B cell (primary cell): ENCODE data around the gene ZP4. TPM values are rescaled to one million over a fixed set of nuclear protein-coding genes. Genes with fewer than 3 reads are reported as not detected.

Experiments
- ATAC-seq: fragments of 200-7000 bp; cut with Tn5 transposase; one replicate; pipeline ENCODE4 v1.10.0; 2021; ENCODE audit warnings: low read depth, mild to moderate bottlenecking, moderate number of reproducible peaks, moderate library complexity
- CTCF ChIA-PET: fragments of 350-600 bp; sonication (Branson Sonifier 250); formaldehyde crosslinking; loops from one replicate; lab custom pipeline; 2021; ENCODE audit warnings: antibody characterized with exemption, inconsistent platforms; lab: Charles Lee
- POLR2A ChIA-PET: fragments of 350-600 bp; sonication (Branson Sonifier 250); formaldehyde crosslinking; loops from one replicate; lab custom pipeline; 2021; ENCODE audit warnings: antibody characterized with exemption; lab: Charles Lee
- DNase-seq: peaks from one replicate; pipeline ENCODE4 v3.0.0; 2013
- H2AFZ ChIP-seq: 2 replicates; pipeline ENCODE4 v1.6.1; 2012; ENCODE audit warnings: mild to moderate bottlenecking, low read depth, low read length; ENCODE audit not compliant: insufficient read depth, poor library complexity, severe bottlenecking
- H3K27ac ChIP-seq, 2 donors: 1 replicate in 1 of 2; 2 replicates in 1 of 2; pipeline ENCODE4 v1.5.1; 2012 to 2013; ENCODE audit warnings: low read length in 2 of 2, mild to moderate bottlenecking in 2 of 2, moderate library complexity in 1 of 2
- H3K27me3 ChIP-seq, 4 experiments: fragments of 200-600 bp in 1 of 4; sonication (generic) in 1 of 4; replicated peaks in 1 of 4; 1 replicate in 2 of 4; 2 replicates in 2 of 4; pipeline versions ENCODE4 v1.6.1 to v1.7.0; 2013 to 2016; ENCODE audit warnings: low read length in 3 of 4, mild to moderate bottlenecking in 2 of 4, mixed read lengths in 1 of 4, moderate library complexity in 1 of 4; ENCODE audit not compliant: insufficient read depth in 4 of 4, control insufficient read depth in 3 of 4; ENCODE audit errors: control extremely low read depth in 1 of 4
- H3K36me3 ChIP-seq, 2 experiments: replicated peaks in 1 of 2; 1 replicate in 1 of 2; 2 replicates in 1 of 2; pipeline versions ENCODE4 v1.6.1 to v1.7.1; 2013; ENCODE audit warnings: low read length in 1 of 2; ENCODE audit not compliant: insufficient read depth in 2 of 2, control insufficient read depth in 1 of 2; ENCODE audit errors: control extremely low read depth in 1 of 2, extremely low read depth in 1 of 2
- H3K4me1 ChIP-seq, 2 donors: fragments of 200-600 bp in 1 of 2; sonication (generic) in 1 of 2; 1 replicate in 1 of 2; 2 replicates in 1 of 2; pipeline versions ENCODE4 v1.5.1 to v1.6.1; 2013 to 2017; ENCODE audit warnings: low read length in 2 of 2; ENCODE audit not compliant: control insufficient read depth in 2 of 2, insufficient read depth in 2 of 2
- H3K4me2 ChIP-seq: replicated peaks from 2 replicates; pipeline ENCODE3; 2012; ENCODE audit warnings: mild to moderate bottlenecking, low read depth, low read length; ENCODE audit not compliant: poor library complexity, severe bottlenecking
- H3K4me3 ChIP-seq, 5 experiments: fragments of 200-600 bp in 1 of 5; sonication (generic) in 1 of 5; 1 replicate in 3 of 5; 2 replicates in 2 of 5; pipeline versions ENCODE4 v1.5.1 to v1.7.0; 2011 to 2016; ENCODE audit warnings: low read length in 4 of 5, mild to moderate bottlenecking in 4 of 5, low read depth in 2 of 5, control low read depth in 1 of 5, moderate library complexity in 1 of 5; ENCODE audit not compliant: insufficient read depth in 1 of 5; ENCODE audit errors: control extremely low read depth in 1 of 5, extremely low read depth in 1 of 5
- H3K79me2 ChIP-seq: fragments of 200-600 bp; sonication (generic); one replicate; pipeline ENCODE4 v1.6.0; 2016; ENCODE audit warnings: low read length; ENCODE audit not compliant: control insufficient read depth, insufficient read depth
- H3K9ac ChIP-seq: fragments of 200-600 bp; sonication (generic); 2 replicates; pipeline ENCODE4 v1.6.1; 2017; ENCODE audit warnings: mild to moderate bottlenecking, low read length, moderate library complexity
- H3K9me3 ChIP-seq, 3 donors: one replicate each; pipeline versions ENCODE4 v1.6.1 to v1.7.1; 2013; ENCODE audit warnings: low read length in 2 of 3; ENCODE audit not compliant: control insufficient read depth in 2 of 3, insufficient read depth in 1 of 3; ENCODE audit errors: control extremely low read depth in 1 of 3
- H4K20me1 ChIP-seq: 2 replicates; pipeline ENCODE4 v1.6.0; 2012; ENCODE audit warnings: mild to moderate bottlenecking, low read length; ENCODE audit not compliant: insufficient read depth, control insufficient read depth, poor library complexity, severe bottlenecking
- H3K27ac Mint-ChIP-seq: one replicate; pipeline ENCODE4 v1.8.0; 2021; ENCODE audit warnings: mixed read lengths
- H3K27me3 Mint-ChIP-seq: one replicate; pipeline ENCODE4 v1.8.0; 2021; ENCODE audit warnings: mixed read lengths
- H3K4me1 Mint-ChIP-seq: one replicate; pipeline ENCODE4 v1.8.0; 2021; ENCODE audit warnings: mixed read lengths
- H3K4me3 Mint-ChIP-seq: one replicate; pipeline ENCODE4 v1.8.0; 2021; ENCODE audit warnings: mixed read lengths
- H3K9me3 Mint-ChIP-seq: one replicate; pipeline ENCODE4 v1.8.0; 2022; ENCODE audit warnings: mixed read lengths; ENCODE audit not compliant: insufficient read depth
- CTCF ChIP-seq: fragments of 200-600 bp; IDR thresholded peaks from one replicate; pipeline ENCODE4 v1.8.0; 2022; ENCODE audit warnings: antibody characterized with exemption, mild to moderate bottlenecking
- EZH2 ChIP-seq: IDR thresholded peaks from 2 replicates; pipeline ENCODE4 v1.6.1; 2012; ENCODE audit warnings: borderline replicate concordance, low read depth, mild to moderate bottlenecking, moderate library complexity, low read length; ENCODE audit not compliant: insufficient read depth, poor library complexity, severe bottlenecking
- WGBS: methylation state at CpG from one replicate; pipeline ENCODE4 v1.1.5; 2013; ENCODE audit warnings: missing lambda C conversion rate; ENCODE audit not compliant: insufficient coverage; 5-methylcytosine and 5-hydroxymethylcytosine counted together
- intact Hi-C: fragments of 100-400 bp; cut with micrococcal nuclease; formaldehyde crosslinking; loops from one replicate; pipeline ENCODE4 v1.10.0; 2022
- polyA plus RNA-seq: library from polyadenylated mRNA; depleted of rRNA; stranded (reverse); fragments of >200 nt; gene quantifications from 2 replicates; pipeline ENCODE4 v1.2.3, GENCODE V29; 2012
- total RNA-seq, 2 donors: library from RNA; stranded (reverse); fragments of 120-200 nt in 1 of 2; gene quantifications; 1 replicate in 1 of 2; 2 replicates in 1 of 2; pipeline versions ENCODE4 v1.2.3 to v1.2.4, GENCODE V29; 2013 to 2022

ZP4 gene
- total and polyA plus RNA-seq, 2 donors (not counting 1 experiment from before 2014, with no cell fraction given), result not detected

DNA sequence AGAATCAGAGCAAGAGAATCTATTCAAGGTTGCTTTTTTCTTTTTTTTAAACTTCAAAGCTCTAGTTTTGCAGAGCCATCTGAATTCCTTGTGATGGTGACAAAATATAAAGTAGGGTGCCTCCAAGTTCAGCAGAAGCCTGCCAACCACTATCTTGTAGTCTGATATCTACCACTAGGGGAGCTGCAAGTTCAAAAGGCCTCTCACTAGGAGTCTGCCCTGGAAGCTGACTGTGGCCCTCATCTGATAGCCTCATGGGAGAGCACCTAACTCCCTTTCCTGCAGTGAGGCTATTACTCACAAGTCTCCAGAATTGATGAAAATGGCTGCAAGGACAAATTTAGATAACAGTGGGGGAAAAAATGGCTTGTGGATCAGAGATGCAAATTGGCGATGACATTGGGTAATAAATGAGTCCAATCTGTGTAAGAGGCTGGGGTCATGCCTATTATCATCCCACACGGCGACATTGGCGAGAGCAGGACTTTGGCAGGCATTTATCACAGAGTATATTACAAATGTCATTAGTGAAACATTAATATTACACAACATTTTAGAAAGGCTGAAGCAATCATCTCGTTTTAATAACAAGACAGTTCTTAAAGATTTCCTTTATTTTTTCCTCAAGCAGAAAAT is 10.7 kb upstream of the ZP4 start:
- Mint-ChIP-seq H3K4me1 (no peaks in the 10 kb centered on the region), H3K9me3 (peaks cover 5% of the 10 kb centered on the region), H3K27ac (no peak overlapping the region), H3K4me3 (no peak overlapping the region), H3K27me3 (no peaks in the 10 kb centered on the region)
- intact Hi-C loops, result no loop called here
- no peak overlapping the region for H2AFZ ChIP-seq
- POLR2A ChIA-PET, result no interaction called here
- TF ChIP-seq CTCF (peak; percentile 18), EZH2 (no peak)
- no peaks in the 10 kb centered on the region for H3K4me1 ChIP-seq
- H3K36me3 ChIP-seq, result no peaks in the 10 kb centered on the region
- no peaks in the 10 kb centered on the region for H3K9me3 ChIP-seq
- H3K27ac ChIP-seq, result no peak overlapping the region
- no peaks in the 10 kb centered on the region for H3K79me2 ChIP-seq
- H3K9ac ChIP-seq, result no peak overlapping the region
- H4K20me1 ChIP-seq, result no peaks in the 10 kb centered on the region
- H3K4me3 ChIP-seq, result no peak overlapping the region
- DNase-seq (no peak), ATAC-seq (no peak)
- CTCF ChIA-PET, result no interaction called here
- H3K4me2 ChIP-seq, result no peak overlapping the region
- 46% methylated on average over 2 of the region's 5 CpGs for WGBS
- H3K27me3 ChIP-seq, result no peaks in the 10 kb centered on the region

- intact Hi-C loops, result no loop called here
These were observed 4.9 kb upstream of the ZP4 start for GRCh38 chr1:237895630-237896029.

More at GRCh38 chr1:237895630-237896029, 4.9 kb upstream of the ZP4 start:
- H3K9ac ChIP-seq, result no peak overlapping the region
- POLR2A ChIA-PET, result no interaction called here
- Mint-ChIP-seq H3K4me1 (no peaks in the 10 kb centered on the region), H3K27ac (no peak overlapping the region), H3K27me3 (no peaks in the 10 kb centered on the region), H3K9me3 (no peaks in the 10 kb centered on the region), H3K4me3 (no peak overlapping the region)
- no peak overlapping the region for H3K27ac ChIP-seq
- no peak overlapping the region for H3K4me3 ChIP-seq
- H4K20me1 ChIP-seq, result no peaks in the 10 kb centered on the region
- no peaks in the 10 kb centered on the region for H3K4me1 ChIP-seq
- no peak overlapping the region for H2AFZ ChIP-seq
- DNase-seq (no peak), ATAC-seq (no peak)
- H3K27me3 ChIP-seq, result no peaks in the 10 kb centered on the region
- no peaks in the 10 kb centered on the region for H3K9me3 ChIP-seq
- H3K36me3 ChIP-seq, result no peaks in the 10 kb centered on the region
- TF ChIP-seq EZH2 (no peak), CTCF (no peak)
- H3K79me2 ChIP-seq, result no peaks in the 10 kb centered on the region
- CTCF ChIA-PET, result no interaction called here
- no peak overlapping the region for H3K4me2 ChIP-seq
